GM18951 (cell line): Measurements from ENCODE around the gene FRAT1.
"Not testable (repeated sequence)": the region's sequence is repeated elsewhere in the genome, so short reads cannot be mapped to it uniquely, and the experiment has no call there.

Source experiments
- POLR2A ChIP-seq: IDR thresholded peaks from 4 replicates; pipeline ENCODE4 v1.6.1; 2011; ENCODE audit warnings: mild to moderate bottlenecking; ENCODE audit not compliant: insufficient read length, insufficient read depth; ENCODE audit errors: extremely low read depth
- in situ Hi-C: fragments of 300-500 bp; cut with MboI; formaldehyde crosslinking; loops from one replicate; pipeline ENCODE4 v1.12.0; 2022; ENCODE audit warnings: low sequenced_read_pairs, mixed read lengths, inconsistent platforms; ENCODE audit not compliant: unreplicated experiment

The FRAT1 gene

DNA sequence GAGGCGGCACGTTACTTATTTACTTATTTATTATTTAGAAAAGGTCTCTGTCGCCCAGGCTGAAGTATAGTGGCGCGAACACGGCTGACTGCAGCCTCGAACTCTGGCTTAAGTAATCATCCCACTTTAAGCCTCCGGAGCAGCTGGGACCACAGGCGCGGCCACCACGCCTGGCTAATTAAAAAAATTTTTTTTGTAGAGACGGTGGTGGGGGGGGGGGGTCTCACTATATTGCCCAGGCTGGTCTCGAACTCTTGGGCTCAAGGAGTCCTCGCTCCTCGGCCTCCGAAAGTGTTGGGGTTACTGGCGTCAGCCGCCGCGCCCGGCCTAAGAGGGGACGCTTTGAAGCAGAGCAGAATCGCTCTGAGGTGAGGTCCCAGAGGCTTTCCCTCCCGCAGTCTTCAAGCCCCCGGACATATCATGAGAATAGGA lies 16.1 kb downstream of the FRAT1 start:
- in situ Hi-C loops: no loop called here
- no peak for TF ChIP-seq POLR2A

- in situ Hi-C loops: no loop called here
- no peak for TF ChIP-seq POLR2A
Measured at GRCh38 chr10:97336006-97336405, 16.9 kb downstream of the FRAT1 start.

DNA sequence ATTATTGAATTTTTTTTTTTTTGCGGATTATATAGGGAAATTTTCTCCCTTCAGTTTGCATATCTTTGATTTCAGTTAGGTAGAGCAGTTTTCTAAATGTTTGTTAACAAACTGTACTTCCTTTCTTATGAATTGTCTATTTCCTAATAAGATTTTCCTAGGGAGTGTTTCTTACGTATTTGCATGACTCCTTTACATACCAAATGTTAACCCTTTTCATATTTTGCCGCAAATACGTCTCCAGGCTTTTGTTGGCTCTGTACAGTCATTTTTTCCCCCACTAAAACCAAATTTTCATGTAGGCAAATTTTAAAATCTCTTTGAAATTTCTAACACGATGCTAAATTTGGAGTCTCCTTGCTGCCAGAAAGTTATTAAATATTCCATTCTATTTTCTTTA lies 17.4 kb downstream of the FRAT1 start:
- no peak for TF ChIP-seq POLR2A
- in situ Hi-C loops: no loop called here

DNA sequence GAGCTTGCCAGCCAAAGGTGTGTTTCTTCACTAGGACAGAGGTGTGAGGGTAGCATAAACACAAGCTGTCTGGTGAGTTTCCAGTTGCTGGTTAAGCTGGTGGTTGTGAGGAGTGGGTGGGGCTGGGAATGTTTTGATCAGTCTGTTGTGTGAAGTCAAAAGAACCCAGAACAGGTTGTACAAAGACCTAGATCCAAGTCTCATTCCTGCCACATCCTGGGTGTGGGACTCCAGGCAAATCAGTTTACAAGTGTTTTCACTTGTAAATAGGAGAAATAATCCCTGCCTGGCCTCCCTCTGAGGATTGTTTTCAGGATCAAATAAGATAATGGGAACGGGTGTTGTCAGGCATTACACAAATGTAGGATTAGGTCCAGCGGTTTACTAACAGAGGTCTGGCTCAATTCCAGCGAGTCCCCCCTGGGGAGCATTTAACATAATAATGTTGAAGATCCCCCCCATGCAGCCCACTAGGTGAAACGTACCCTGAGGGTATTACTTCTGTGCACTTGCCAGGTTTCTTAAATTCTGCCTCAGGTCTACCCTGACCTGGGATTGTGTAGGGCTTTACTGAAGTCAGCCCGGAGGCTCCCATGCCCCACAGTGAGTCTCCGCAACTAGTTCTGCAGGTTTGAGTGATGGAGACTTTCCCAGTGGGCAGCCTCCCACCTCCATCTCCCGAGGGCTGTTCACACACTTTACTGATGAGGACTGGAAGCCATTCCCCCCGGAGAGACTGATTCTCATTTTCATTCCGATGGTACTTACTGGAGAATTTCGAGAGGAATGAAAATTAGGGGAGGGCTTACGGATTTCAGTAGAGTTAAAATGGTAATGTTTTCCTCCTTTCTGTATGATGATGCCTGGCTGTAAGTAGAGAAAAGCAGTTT lies 18.1 kb downstream of the FRAT1 start:
- in situ Hi-C loops: no loop called here
- TF ChIP-seq POLR2A: no peak

DNA sequence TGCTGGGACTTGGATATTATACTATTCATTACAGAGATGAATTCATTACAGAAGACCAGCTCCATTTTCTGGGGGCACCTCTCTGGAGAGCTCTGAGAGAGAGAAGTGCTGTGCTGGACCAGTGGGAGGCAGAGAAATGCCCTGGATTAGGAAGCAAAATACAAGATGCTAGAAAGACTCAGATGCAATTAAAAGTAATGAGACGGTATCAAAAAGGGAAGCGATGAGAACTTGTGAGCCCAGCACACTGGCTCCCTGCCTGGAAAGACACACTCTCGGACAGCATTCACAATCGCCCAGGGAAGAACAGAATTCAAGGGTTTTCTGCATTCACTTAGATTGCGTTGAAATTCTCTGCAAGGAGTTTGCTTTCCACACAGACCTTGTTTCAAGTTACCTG lies 19.0 kb downstream of the FRAT1 start:
- no peak for TF ChIP-seq POLR2A
- in situ Hi-C loops: no loop called here

GRCh38 chr10:97341416-97341815 lies 22.3 kb downstream of the FRAT1 start:
- in situ Hi-C loops: no loop called here
- TF ChIP-seq POLR2A: no peak

DNA sequence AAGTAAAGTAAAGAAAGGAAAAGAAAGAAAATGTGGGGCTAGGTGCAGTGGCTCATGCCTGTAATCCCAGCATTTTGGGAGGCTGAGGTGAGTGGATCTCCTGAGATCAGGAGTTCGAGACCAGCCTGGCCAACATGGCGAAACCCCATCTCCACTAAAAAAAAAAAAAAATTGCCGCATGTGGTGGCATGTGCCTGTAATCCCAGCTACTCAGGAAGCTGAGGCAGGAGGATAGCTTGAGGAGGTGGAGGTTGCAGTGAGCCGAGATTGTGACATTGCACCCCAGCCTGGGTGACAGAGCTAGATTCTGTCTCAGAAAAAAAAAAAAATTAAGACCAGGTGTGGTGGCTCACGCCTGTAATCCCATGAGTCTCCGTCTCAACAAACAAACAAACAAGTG lies 24.6 kb downstream of the FRAT1 start:
- in situ Hi-C loops: not testable (repeated sequence)

- in situ Hi-C loops: no loop called here
- no peak for TF ChIP-seq POLR2A
Measured at GRCh38 chr10:97347317-97347716, 28.2 kb downstream of the FRAT1 start.

GRCh38 chr10:97349752-97350513 lies 30.9 kb downstream of the FRAT1 start:
- in situ Hi-C loops: no loop called here
- TF ChIP-seq POLR2A: no peak

- in situ Hi-C loops: no loop called here
- TF ChIP-seq POLR2A: no peak
Measured at GRCh38 chr10:97353945-97354344, 34.9 kb downstream of the FRAT1 start.

DNA sequence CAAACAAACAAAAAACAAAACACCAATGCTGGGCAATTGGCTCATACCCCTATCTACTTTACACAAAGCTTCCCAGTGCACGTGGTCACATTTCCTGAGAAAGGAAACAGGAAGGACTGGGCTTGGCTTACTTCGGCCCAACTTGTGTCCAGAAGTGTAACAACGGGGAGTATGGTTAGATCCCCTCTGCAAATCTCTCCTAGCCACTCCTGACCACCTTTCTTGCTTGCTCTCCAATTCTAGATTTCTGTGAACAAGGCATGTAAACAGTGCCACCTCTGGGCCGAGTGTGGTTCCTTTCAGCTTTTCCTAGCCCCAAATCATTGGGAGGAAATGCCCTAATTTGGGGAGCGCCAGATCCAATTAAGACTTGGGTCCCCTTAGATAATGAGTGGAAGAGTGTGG lies 36.5 kb downstream of the FRAT1 start:
- no peak for TF ChIP-seq POLR2A
- in situ Hi-C loops: no loop called here

DNA sequence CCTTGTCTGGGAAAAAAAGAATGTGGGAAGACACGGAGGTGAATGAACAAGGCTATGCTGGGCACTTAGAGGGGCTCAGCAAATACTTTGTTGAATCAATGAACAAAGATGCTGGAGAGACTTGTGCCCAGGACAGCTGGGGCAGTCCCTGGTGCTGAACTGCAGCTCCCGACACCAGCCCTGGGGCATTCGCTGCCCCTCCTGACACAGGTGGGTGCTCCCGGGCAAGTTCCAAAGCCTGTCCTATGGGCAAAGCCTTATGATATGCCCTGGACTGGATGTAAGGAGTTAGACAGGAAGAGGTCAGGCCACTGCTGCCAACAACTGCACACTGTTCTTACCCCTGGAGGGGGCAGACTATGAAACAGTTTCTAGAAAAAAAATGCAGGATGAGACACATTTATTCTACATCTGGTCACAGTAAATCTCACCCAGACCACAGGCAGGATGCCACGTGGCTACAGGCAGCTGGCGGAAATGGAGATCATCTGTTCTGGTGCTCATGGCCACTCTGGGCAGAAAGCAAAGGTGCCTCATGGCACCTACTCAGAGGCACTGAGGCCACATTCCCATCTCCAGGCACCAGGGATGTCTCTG lies 37.3 kb downstream of the FRAT1 start:
- in situ Hi-C loops: no loop called here
- TF ChIP-seq POLR2A: no peak

DNA sequence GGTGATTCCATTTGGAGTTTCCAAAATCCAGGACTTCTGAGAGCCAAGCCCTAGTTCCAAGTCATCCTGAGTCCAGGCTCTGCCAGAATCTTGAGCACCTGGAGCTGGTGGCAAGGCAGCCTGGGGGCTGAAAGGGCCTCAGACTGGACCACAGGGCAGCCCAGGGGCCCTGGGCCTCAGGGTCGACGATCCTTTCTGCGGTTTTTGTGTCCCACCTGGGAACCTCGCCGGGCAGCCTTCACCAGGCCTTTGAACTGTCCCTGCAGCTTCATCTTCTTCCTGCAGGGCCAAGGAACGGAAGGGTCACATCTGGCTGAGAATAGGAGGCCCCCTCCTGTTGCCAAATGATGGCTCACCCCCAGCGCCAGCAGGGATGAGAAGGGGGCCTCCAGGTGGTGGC lies 37.8 kb downstream of the FRAT1 start:
- in situ Hi-C loops: no loop called here
- no peak for TF ChIP-seq POLR2A

- TF ChIP-seq POLR2A: no peak
- in situ Hi-C loops: no loop called here
Measured at GRCh38 chr10:97358349-97358748, 39.3 kb downstream of the FRAT1 start.

GRCh38 chr10:97358781-97359180 lies 39.7 kb downstream of the FRAT1 start:
- in situ Hi-C loops: no loop called here
- TF ChIP-seq POLR2A: no peak
